Measurements from ENCODE around the gene NMB.

GRCh38 chr15:84634228-84634837, 23.7 kb downstream of the NMB start:
- TF ChIP-seq POLR2A (IDR thresholded peaks at IDR 0.05; ENCODE audit: low read length) (no peak), GATA1 (IDR thresholded peaks at IDR 0.05; ENCODE audit: low read depth, low read length) (no peak)
